HepG2 (cell line): ENCODE measurements around the gene DCUN1D4. TPM values are rescaled to one million over a fixed set of nuclear protein-coding genes. Genes with fewer than 3 reads are reported as not detected.

ENCODE experiments used
- ATAC-seq: fragments of 200-7000 bp; cut with Tn5 transposase; 3 replicates; pipeline ENCODE4 v1.9.1; 2020; ENCODE audit warnings: mild to moderate bottlenecking, moderate library complexity
- BruUV-seq: library from RNA; stranded (reverse); fragments of 400-500 nt; replicated peaks from 2 replicates; lab custom pipeline; 2021; lab: Mats Ljungman, UMichigan
- CTCF ChIA-PET: fragments of 300-600 bp; formaldehyde crosslinking; extraction: SDS; loops from one replicate; lab custom pipeline; 2021; ENCODE audit warnings: low total read pairs, inconsistent platforms, low intra/inter-chr PET ratio; lab: Yijun Ruan, JAX
- POLR2A ChIA-PET: fragments of 350-600 bp; sonication (Branson Sonifier 250); formaldehyde crosslinking; loops from one replicate; lab custom pipeline; 2020; ENCODE audit warnings: antibody characterized with exemption, inconsistent platforms; lab: Yijun Ruan, JAX
- DNase-seq: peaks from one replicate; pipeline ENCODE4 v3.0.0-alpha.2; 2015; ENCODE audit warnings: low spot score
- FAIRE-seq: peaks from 3 replicates; lab custom pipeline; 2011; peaks lifted over from hg19 to GRCh38; lab: Jason Lieb, UNC
- H2AFZ ChIP-seq: one replicate; pipeline ENCODE4 v1.6.1; 2011; ENCODE audit warnings: low read length, inconsistent platforms
- H3K27ac ChIP-seq: fragments of 300-600 bp; 3 replicates; pipeline ENCODE4 v1.8.0; 2011; ENCODE audit warnings: mixed run types, mild to moderate bottlenecking, mixed read lengths, low read length, inconsistent platforms; ENCODE audit not compliant: insufficient read depth; ENCODE audit errors: extremely low read length
- H3K27me3 ChIP-seq, 2 experiments: fragments of 200-600 bp in 1 of 2; 2 replicates in 1 of 2; 3 replicates in 1 of 2; pipeline versions ENCODE4 v1.6.0 to v1.8.0; 2011; ENCODE audit warnings: low read length in 2 of 2, mild to moderate bottlenecking in 2 of 2, moderate library complexity in 2 of 2, inconsistent platforms in 1 of 2; ENCODE audit not compliant: insufficient read depth in 2 of 2, control insufficient read depth in 1 of 2
- H3K36me3 ChIP-seq, 2 experiments: fragments of 200-600 bp in 1 of 2; replicated peaks in 1 of 2; 2 replicates in 1 of 2; 3 replicates in 1 of 2; pipeline versions ENCODE4 v1.5.1 to v1.8.0; 2011; ENCODE audit warnings: low read length in 2 of 2, inconsistent platforms in 1 of 2; ENCODE audit not compliant: insufficient read depth in 2 of 2, control insufficient read depth in 1 of 2
- H3K4me1 ChIP-seq: 2 replicates; pipeline ENCODE4 v1.5.1; 2012; ENCODE audit warnings: low read length, inconsistent platforms; ENCODE audit not compliant: insufficient read depth
- H3K4me2 ChIP-seq: 2 replicates; pipeline ENCODE4 v1.6.0; 2011; ENCODE audit warnings: low read depth, low read length, inconsistent platforms
- H3K4me3 ChIP-seq, 3 experiments: fragments of 200-600 bp in 1 of 3; sonication (generic), shearing (Covaris generic) in 1 of 3; replicated peaks in 1 of 3; 2 replicates each; pipeline ENCODE4 v1.5.1; 2011 to 2016; ENCODE audit warnings: low read length in 3 of 3, inconsistent platforms in 2 of 3, low read depth in 2 of 3, mild to moderate bottlenecking in 2 of 3, control low read depth in 1 of 3, mixed read lengths in 1 of 3; ENCODE audit not compliant: insufficient read depth in 1 of 3
- H3K79me2 ChIP-seq: one replicate; pipeline ENCODE4 v1.6.1; 2011; ENCODE audit warnings: low read length, inconsistent platforms; ENCODE audit not compliant: insufficient read depth
- H3K9ac ChIP-seq: 2 replicates; pipeline ENCODE4 v1.6.0; 2011; ENCODE audit warnings: mild to moderate bottlenecking, low read depth, low read length, inconsistent platforms; ENCODE audit not compliant: insufficient read depth
- H3K9me3 ChIP-seq: 2 replicates; pipeline ENCODE4 v1.5.1; 2012; ENCODE audit warnings: mild to moderate bottlenecking, low read length
- H4K20me1 ChIP-seq: 2 replicates; pipeline ENCODE4 v1.6.0; 2011; ENCODE audit warnings: inconsistent platforms, mild to moderate bottlenecking, low read length, moderate library complexity; ENCODE audit not compliant: insufficient read depth
- DR1 ChIP-seq: sonication (generic); formaldehyde crosslinking; IDR thresholded peaks from 2 replicates; pipeline ENCODE4 v1.8.0; 2021; ENCODE audit warnings: mild to moderate bottlenecking, missing genetic modification reagents, inconsistent platforms
- MIXL1 ChIP-seq: IDR thresholded peaks from 2 replicates; pipeline ENCODE4 v1.6.1; 2016
- SP4 ChIP-seq: sonication (generic); formaldehyde crosslinking; IDR thresholded peaks from 2 replicates; pipeline ENCODE4 v1.8.1; 2023; ENCODE audit warnings: mild to moderate bottlenecking, missing genetic modification reagents
- SRF ChIP-seq: IDR thresholded peaks from 2 replicates; pipeline ENCODE4 v1.6.1; 2011; ENCODE audit warnings: mild to moderate bottlenecking, low read depth, low read length, moderate library complexity
- SRSF1 ChIP-seq: fragments of 200-400 bp; formaldehyde crosslinking; optimal IDR thresholded peaks from 2 replicates; pipeline ENCODE3; 2017; ENCODE audit warnings: mild to moderate bottlenecking, low read depth, low read length, moderate library complexity
- ZBTB21 ChIP-seq: sonication (generic); formaldehyde crosslinking; IDR thresholded peaks from 2 replicates; pipeline ENCODE4 v1.4.0; 2020; ENCODE audit warnings: missing genetic modification reagents
- ZNF121 ChIP-seq: sonication (generic); formaldehyde crosslinking; IDR thresholded peaks from 2 replicates; pipeline ENCODE4 v1.5.0; 2020; ENCODE audit warnings: mild to moderate bottlenecking, missing genetic modification reagents
- WGBS: methylation state at CpG from one replicate; pipeline ENCODE4 v1.1.6; 2017; ENCODE audit warnings: low lambda C conversion rate; 5-methylcytosine and 5-hydroxymethylcytosine counted together
- in situ Hi-C: cut with HindIII; loops from 2 replicates; pipeline ENCODE4 v1.10.0; 2017; ENCODE audit warnings: low pct_unique_long_range_greater_than_20kb; ENCODE audit not compliant: extremely low pct_ligation_motif_present
- intact Hi-C: fragments of 100-400 bp; cut with micrococcal nuclease; formaldehyde crosslinking; loops from one replicate; pipeline ENCODE4 v1.10.0; 2022; ENCODE audit not compliant: unreplicated experiment
- polyA plus RNA-seq, 8 experiments: library from polyadenylated mRNA; depleted of rRNA in 3 of 8; stranded (reverse) in 7 of 8; unstranded in 1 of 8; fragments of >200 nt; fragmentation: Illumina TruSeq in 4 of 8; extraction: Trizol in 4 of 8; gene quantifications; 2 replicates each; pipeline versions ENCODE4 v1.2.1 to v1.2.3, GENCODE V29; 2011 to 2016; ENCODE audit warnings: low read depth in 4 of 8, missing spikeins in 1 of 8, mixed read lengths in 1 of 8; ENCODE audit not compliant: insufficient read depth in 1 of 8
- total RNA-seq, 5 experiments: library from RNA; depleted of rRNA; stranded (reverse); fragments of >200 nt; fragmentation: Illumina TruSeq; extraction: Trizol; gene quantifications; 2 replicates each; pipeline ENCODE4 v1.2.3, GENCODE V29; 2016; ENCODE audit warnings: low read depth in 1 of 5
- TF ChIP-seq, protein P1 (sequence below): IDR thresholded peaks from 2 replicates; pipeline ENCODE4 v1.6.1; 2016; ENCODE audit warnings: low read depth, missing genetic modification reagents, missing compliant biosample characterization
- TF ChIP-seq, protein P2 (sequence below): sonication (generic); formaldehyde crosslinking; IDR thresholded peaks from 2 replicates; pipeline ENCODE4 v1.5.0; 2020; ENCODE audit warnings: mild to moderate bottlenecking, missing genetic modification reagents

Gene DCUN1D4
- total and polyA plus RNA-seq, 2 of the 13 experiments (the other 11 are each of a cell fraction or from before 2014, with no cell fraction given): 27.9 to 44.4 TPM

DNA sequence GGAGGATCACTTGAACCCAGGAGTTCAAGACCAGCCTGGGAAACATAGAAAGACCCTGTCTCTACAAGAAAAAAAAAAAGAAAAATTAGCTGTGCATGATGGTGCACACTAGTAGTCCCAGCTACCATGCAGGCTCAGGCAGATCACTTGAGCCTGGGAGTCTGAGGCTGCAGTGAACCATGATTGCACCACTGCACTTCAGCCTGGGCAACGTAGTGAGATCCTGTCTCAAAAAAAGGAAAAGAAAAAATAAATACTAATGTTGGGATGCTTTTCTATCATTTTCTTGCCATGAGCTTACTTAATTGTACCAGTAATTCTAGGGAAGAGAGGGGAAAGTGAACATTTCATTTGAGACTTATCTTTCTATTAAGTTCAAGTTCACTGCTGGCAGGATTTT is 19.8 kb downstream of the DCUN1D4 start:
- TF ChIP-seq ZNF121 (CRISPR knock-in tag) (peak; percentile 53; the same call in 1 of the 2 replicates), DR1 (CRISPR knock-in tag) (no peak)
- TF ChIP-seq, all 625 proteins: peak for 1
- POLR2A ChIA-PET: no interaction called here
- ATAC-seq: no peak

DNA sequence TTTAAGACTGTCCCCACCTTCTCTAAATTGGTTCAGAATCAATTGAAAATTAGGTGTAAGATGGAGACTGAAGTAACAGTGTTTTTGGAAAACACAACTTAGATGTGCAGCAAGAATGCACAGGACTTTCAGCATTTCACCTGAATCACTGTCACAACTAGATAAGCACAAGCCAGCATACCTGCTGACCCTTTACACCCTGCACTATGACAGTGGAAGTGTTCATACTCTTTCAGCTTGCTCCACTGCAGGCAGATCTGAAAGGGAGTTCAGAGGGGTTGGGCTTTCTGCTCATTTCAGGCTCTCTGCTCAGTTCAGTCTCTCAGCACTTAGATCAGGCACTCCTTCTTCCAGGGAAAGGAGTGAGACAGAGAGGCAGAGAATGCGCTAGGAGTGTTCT is 22.8 kb downstream of the DCUN1D4 start:
- ATAC-seq: no peak
- Histone ChIP-seq H3K9me3 (no peaks in the 10 kb centered on the region), H3K4me2 (no peak overlapping the region), H3K36me3 (peaks cover 14 to 37% of the 10 kb centered on the region in 2 experiments; a peak in 4 of 5 replicates), H2AFZ (no peak overlapping the region), H4K20me1 (no peaks in the 10 kb centered on the region), H3K27ac (no peak overlapping the region), H3K27me3 (no peaks in the 10 kb centered on the region), H3K9ac (no peak overlapping the region), H3K4me1 (no peaks in the 10 kb centered on the region), H3K4me3 (no peak overlapping the region), H3K79me2 (peaks cover 11% of the 10 kb centered on the region)
- no peak for DNase-seq
- CTCF ChIA-PET: no interaction called here
- FAIRE-seq: no peak
- intact Hi-C loops (no loop called here), in situ Hi-C loops (no loop called here)
- 100% methylated on average over 1 of the region's 1 CpG for WGBS
- BruUV-seq: no TSS peak
- POLR2A ChIA-PET: no interaction called here
- TF ChIP-seq ZBTB21 (CRISPR knock-in tag) (no peak), SRF (no peak), SRSF1 (no peak), MIXL1 (no peak), SP4 (CRISPR knock-in tag) (no peak)
- TF ChIP-seq, protein P1, sequence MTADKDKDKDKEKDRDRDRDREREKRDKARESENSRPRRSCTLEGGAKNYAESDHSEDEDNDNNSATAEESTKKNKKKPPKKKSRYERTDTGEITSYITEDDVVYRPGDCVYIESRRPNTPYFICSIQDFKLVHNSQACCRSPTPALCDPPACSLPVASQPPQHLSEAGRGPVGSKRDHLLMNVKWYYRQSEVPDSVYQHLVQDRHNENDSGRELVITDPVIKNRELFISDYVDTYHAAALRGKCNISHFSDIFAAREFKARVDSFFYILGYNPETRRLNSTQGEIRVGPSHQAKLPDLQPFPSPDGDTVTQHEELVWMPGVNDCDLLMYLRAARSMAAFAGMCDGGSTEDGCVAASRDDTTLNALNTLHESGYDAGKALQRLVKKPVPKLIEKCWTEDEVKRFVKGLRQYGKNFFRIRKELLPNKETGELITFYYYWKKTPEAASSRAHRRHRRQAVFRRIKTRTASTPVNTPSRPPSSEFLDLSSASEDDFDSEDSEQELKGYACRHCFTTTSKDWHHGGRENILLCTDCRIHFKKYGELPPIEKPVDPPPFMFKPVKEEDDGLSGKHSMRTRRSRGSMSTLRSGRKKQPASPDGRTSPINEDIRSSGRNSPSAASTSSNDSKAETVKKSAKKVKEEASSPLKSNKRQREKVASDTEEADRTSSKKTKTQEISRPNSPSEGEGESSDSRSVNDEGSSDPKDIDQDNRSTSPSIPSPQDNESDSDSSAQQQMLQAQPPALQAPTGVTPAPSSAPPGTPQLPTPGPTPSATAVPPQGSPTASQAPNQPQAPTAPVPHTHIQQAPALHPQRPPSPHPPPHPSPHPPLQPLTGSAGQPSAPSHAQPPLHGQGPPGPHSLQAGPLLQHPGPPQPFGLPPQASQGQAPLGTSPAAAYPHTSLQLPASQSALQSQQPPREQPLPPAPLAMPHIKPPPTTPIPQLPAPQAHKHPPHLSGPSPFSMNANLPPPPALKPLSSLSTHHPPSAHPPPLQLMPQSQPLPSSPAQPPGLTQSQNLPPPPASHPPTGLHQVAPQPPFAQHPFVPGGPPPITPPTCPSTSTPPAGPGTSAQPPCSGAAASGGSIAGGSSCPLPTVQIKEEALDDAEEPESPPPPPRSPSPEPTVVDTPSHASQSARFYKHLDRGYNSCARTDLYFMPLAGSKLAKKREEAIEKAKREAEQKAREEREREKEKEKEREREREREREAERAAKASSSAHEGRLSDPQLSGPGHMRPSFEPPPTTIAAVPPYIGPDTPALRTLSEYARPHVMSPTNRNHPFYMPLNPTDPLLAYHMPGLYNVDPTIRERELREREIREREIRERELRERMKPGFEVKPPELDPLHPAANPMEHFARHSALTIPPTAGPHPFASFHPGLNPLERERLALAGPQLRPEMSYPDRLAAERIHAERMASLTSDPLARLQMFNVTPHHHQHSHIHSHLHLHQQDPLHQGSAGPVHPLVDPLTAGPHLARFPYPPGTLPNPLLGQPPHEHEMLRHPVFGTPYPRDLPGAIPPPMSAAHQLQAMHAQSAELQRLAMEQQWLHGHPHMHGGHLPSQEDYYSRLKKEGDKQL (CRISPR knock-in tag): no peak
- TF ChIP-seq, protein P2, sequence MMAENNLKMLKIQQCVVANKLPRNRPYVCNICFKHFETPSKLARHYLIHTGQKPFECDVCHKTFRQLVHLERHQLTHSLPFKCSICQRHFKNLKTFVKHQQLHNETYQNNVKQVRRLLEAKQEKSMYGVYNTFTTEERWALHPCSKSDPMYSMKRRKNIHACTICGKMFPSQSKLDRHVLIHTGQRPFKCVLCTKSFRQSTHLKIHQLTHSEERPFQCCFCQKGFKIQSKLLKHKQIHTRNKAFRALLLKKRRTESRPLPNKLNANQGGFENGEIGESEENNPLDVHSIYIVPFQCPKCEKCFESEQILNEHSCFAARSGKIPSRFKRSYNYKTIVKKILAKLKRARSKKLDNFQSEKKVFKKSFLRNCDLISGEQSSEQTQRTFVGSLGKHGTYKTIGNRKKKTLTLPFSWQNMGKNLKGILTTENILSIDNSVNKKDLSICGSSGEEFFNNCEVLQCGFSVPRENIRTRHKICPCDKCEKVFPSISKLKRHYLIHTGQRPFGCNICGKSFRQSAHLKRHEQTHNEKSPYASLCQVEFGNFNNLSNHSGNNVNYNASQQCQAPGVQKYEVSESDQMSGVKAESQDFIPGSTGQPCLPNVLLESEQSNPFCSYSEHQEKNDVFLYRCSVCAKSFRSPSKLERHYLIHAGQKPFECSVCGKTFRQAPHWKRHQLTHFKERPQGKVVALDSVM (CRISPR knock-in tag): no peak

More for the DNA sequence above, 19.8 kb downstream of the DCUN1D4 start:
- H3K27me3 ChIP-seq: no peaks in the 10 kb centered on the region
- no TSS peak for BruUV-seq
- WGBS: 96% methylated on average over 1 of the region's 1 CpG
- in situ Hi-C loops: no loop called here
- no peaks in the 10 kb centered on the region for H4K20me1 ChIP-seq
- peaks cover 39% of the 10 kb centered on the region for H3K79me2 ChIP-seq
- FAIRE-seq (no peak), DNase-seq (no peak)
- H3K4me2 ChIP-seq: no peak overlapping the region
- H3K4me3 ChIP-seq: no peak overlapping the region
- CTCF ChIA-PET: no interaction called here
- no peak overlapping the region for H2AFZ ChIP-seq
- H3K27ac ChIP-seq: no peak overlapping the region
- no peak overlapping the region for H3K9ac ChIP-seq
- H3K9me3 ChIP-seq: no peaks in the 10 kb centered on the region
- H3K36me3 ChIP-seq: peaks cover 13 to 35% of the 10 kb centered on the region in 2 experiments; a peak in 4 of 5 replicates
- peaks cover 20% of the 10 kb centered on the region for H3K4me1 ChIP-seq
- intact Hi-C loops: no loop called here
